ENCODE measurements around the gene ZNF414.
"Not testable (repeated sequence)": the region's sequence is repeated elsewhere in the genome, so short reads cannot be mapped to it uniquely, and the experiment has no call there.

ZNF414 gene, protein sequence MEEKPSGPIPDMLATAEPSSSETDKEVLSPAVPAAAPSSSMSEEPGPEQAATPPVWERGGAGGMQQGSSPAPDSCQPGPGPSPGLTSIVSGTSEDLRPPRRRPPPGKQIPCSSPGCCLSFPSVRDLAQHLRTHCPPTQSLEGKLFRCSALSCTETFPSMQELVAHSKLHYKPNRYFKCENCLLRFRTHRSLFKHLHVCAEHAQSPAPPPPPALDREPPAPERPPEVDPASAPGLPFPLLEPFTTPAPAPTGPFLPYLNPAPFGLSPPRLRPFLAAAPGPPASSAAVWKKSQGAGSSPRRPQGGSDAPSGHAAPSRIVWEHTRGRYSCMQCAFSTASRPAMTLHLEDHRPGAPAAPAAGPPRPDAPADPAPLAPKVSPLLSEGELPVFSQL

DNA sequence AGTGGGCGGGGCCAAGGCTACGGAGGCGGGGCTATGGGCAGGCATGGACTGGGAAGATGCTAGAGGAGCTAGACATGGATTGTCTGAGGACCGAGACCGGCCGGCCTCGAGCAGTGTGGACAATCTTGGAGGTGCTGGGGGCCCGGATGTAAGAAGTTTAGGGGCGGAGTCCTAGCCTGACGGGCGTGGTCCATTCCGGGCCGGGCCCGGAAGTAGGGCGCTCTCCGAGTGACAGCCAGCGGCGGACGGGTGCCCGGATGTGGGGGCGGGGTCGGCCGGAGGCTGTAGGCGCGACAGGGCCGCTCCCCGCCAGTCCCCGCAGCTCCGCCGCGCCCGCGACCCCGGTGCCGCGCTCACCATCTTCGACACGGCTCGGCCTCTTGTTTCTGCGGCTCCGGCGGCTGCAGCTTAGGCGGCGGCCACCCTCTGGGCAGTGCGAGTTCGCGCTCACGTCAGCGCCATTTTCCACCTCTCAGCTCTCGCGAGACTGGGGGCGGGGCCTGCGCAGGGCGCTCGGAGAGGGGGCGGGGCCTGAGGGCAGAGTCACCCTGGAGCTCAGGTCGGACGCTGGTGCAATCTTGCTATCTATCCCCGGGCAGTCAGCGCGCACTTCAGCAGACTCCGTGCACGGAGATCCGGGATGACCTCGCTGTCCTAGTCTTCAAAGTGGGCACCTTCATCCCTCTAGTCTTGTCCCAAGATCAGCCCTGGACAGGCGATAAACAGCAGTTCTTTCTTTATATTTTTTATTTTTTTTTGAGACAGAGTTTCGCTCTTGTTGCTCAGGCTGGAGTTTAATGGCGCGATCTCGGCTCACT is at the start of gene ZNF414:
Gene ZNF414 (minus strand): TSS at position 481 of the 818 bp plus-strand sequence. CDS start 121 bp downstream, at position 360.
- in situ Hi-C loops (cut with MboI; ENCODE audit: low sequenced_read_pairs): no loop called here

GRCh38 chr19:8561075-8561764 is 47.3 kb upstream of the ZNF414 start:
- in situ Hi-C loops (cut with MboI; ENCODE audit: low sequenced_read_pairs): no loop called here

DNA sequence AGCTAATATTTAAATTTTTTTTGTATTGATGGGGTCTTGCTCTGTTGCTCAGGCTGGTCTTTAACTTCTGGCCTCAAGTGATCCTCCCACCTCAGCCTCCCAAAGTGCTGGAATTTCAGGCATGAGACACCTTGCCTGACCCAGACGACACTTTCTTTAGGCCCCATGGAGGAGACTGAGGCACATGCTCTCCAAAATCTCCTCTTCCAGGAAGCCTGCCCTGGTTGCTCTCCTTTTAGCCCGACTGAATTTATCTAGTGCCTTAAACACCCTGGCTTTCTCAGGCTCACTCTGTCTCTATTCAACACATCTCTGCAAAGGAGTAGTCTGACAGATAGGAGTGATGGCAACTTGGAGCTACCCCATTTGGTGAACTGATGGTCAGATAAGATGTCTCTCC is 44.4 kb upstream of the ZNF414 start:
- in situ Hi-C loops (cut with MboI; ENCODE audit: low sequenced_read_pairs): no loop called here

- in situ Hi-C loops (cut with MboI; ENCODE audit: low sequenced_read_pairs): no loop called here
These were observed 43.8 kb upstream of the ZNF414 start for GRCh38 chr19:8557642-8558238.

DNA sequence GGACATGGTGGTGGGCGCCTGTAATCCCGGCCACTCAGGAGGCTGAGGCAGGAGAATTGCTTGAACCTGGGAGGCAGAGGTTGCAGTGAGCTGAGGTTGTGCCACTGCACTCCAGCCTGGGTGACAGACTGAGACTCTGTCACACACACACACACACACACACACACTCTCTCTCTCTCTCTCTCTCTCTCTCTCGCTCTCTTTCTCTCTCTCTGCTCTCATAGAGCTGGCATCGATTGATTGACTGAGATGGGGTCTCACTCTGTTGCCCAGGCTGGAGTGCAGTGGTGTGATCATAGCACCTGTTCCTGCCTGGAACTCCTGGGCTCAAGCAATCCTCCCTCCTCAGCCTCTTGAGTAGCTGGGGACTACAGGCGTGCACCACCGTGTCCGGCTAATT is 39.8 kb upstream of the ZNF414 start:
- in situ Hi-C loops (cut with MboI; ENCODE audit: low sequenced_read_pairs): not testable (repeated sequence)

GRCh38 chr19:8552810-8553209 is 38.8 kb upstream of the ZNF414 start:
- in situ Hi-C loops (cut with MboI; ENCODE audit: low sequenced_read_pairs): no loop called here

GRCh38 chr19:8550070-8550469 is 36.1 kb upstream of the ZNF414 start:
- in situ Hi-C loops (cut with MboI; ENCODE audit: low sequenced_read_pairs): no loop called here

- in situ Hi-C loops (cut with MboI; ENCODE audit: low sequenced_read_pairs): no loop called here
These were observed 31.8 kb upstream of the ZNF414 start for GRCh38 chr19:8545743-8546142.

DNA sequence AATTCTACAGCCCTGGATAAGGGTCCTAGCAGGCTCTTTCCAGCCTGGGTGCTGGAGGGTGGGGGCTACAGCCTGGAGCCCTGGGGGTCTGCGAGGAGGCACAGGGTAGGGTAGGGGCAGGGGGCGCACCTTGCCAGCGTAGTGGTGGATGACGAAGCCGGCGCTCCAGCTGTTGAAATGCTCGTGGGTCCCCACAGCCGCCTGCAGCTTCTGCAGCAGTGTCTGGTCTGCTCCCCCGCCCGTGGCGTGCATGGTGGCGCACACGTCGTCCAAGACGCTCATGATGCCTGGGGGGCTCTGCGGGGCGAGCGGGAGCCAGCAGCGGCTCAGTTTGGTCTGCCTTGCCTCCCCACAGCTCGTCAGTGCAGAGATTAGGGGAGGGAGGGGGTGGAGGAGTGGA is 30.2 kb upstream of the ZNF414 start:
- in situ Hi-C loops (cut with MboI; ENCODE audit: low sequenced_read_pairs): no loop called here

DNA sequence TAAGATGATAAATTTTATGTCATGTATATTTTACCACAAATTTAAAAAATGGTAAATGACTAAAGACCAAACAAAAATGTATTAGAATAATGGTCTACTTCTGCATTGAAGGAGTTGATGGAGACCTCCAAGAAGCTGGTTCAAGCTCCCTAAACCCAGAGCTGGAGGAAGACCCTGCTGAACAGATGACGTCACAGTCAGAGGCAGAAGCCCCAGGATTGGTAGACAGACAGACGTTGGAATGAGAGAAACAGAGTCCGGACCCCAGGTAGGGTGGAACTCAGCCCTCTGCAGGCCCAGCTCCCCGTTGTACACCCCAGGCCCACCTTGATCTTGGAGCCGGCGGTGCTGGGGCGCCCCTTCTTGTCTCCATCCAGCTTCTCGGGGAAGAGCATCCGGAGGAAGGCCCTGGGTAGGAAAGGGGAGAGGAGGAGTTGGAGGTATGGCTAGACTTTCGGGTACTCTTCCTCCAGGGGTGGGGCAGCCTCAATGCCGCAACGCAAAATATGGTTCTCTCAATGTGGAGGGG is 25.7 kb upstream of the ZNF414 start:
- in situ Hi-C loops (cut with MboI; ENCODE audit: low sequenced_read_pairs): no loop called here

GRCh38 chr19:8537099-8537498 is 23.1 kb upstream of the ZNF414 start:
- in situ Hi-C loops (cut with MboI; ENCODE audit: low sequenced_read_pairs): no loop called here

- in situ Hi-C loops (cut with MboI; ENCODE audit: low sequenced_read_pairs): no loop called here
These were observed 22.3 kb upstream of the ZNF414 start for GRCh38 chr19:8536282-8536681.

DNA sequence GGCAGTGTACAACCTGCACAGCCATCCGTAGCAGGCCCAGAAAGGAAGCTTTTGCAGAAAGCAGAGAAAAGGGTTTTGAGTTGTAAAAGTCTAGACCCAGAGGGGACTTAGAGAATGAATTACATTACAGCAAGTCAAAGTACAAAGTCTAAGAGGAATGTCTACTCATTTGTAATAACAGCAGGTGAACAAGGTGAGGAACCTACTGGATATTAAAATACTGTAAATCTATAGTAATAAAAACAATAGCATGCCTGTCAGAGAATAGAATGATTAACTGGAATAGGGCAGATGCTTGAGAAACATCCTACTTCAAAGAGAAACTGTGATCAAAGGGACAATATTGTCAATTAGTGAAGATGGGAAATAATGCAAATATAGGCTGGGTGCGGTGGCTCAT is 18.3 kb upstream of the ZNF414 start:
- in situ Hi-C loops (cut with MboI; ENCODE audit: low sequenced_read_pairs): no loop called here

GRCh38 chr19:8531470-8531869 is 17.5 kb upstream of the ZNF414 start:
- in situ Hi-C loops (cut with MboI; ENCODE audit: low sequenced_read_pairs): no loop called here

DNA sequence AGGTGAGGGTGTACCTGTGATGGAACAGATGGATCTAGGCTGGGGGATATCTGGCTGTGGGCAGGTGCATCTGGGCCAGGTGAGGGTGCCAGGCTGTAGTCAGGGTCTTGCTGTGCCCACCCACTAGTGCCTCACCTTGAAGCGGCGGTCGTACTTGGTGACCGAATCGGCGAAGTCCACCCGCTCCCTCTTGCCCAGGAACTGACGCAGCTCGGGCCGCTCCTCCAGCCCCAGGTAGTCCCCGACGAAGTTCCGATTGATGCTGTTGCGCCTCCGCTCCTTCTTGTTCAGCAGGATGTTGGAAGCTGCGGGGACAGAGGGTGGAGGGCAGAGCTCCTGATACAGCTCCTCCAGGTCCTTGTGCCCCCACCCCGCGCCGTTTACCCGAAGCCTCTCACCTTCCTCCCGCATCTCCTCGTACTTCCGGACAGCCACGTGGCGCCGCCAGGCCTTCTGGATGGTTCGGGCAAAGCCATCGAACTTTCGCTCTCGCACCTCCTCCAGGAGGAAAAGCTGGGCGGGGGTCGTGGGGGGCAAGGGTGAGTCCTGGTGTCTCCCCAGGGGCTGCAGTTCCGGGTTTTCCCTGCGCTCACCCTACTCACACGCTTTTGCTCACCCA is 16.2 kb upstream of the ZNF414 start:
- in situ Hi-C loops (cut with MboI; ENCODE audit: low sequenced_read_pairs): no loop called here

- in situ Hi-C loops (cut with MboI; ENCODE audit: low sequenced_read_pairs): no loop called here
These were observed 15.5 kb upstream of the ZNF414 start for GRCh38 chr19:8529369-8530006.

GRCh38 chr19:8528500-8528899 is 14.5 kb upstream of the ZNF414 start:
- in situ Hi-C loops (cut with MboI; ENCODE audit: low sequenced_read_pairs): no loop called here

DNA sequence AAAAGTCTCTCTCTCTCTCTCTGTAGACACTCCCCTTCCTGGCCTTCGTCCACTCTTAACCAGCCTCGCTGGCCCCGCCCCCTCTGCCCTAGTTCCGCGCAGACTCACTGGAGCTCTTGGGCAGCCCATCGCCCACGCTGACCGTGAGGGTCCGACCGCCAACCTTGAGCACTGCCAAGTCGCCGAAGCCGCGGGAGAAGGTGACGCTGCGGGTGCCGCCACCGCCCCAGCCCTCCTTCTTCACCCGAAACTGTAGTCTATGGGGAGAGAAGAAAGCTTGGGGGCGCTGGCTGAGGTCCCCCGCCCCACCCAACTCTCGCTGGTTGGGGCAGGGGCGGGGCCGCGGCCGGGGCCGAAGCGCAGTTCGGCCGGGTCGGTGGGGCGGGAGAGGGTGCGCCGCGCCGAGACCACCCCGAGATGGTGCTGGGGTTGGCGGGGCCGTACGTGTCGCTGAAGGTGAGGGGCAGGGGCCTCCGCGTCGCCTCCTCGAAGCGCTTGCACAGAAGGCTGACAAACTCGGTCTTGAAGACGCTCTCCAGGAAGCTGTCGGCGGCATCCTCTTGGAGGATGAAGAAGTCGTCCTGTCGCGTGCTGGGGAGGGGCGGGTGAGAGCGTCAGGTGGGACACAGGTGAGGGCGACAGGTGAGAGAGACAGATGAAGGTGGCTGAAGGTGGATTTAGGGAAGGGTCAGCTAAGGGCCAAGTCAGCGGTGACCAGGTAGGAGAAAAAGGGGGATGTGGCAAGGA is 12.6 kb upstream of the ZNF414 start:
- in situ Hi-C loops (cut with MboI; ENCODE audit: low sequenced_read_pairs): no loop called here

DNA sequence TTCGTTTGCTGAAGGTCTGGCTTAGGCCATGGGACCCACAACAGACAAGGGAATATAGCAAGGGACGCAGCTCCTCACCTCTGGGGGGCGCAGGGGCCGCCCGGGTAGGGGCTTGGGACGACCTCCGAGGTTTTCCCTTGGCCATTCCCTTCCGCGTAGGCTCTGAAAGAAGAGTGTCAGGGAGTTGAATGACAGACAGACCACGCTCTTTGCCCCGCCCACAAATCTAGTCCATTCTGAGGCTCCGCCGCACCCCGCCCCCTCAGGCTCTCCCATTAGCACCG is 11.4 kb upstream of the ZNF414 start:
- in situ Hi-C loops (cut with MboI; ENCODE audit: low sequenced_read_pairs): no loop called here

DNA sequence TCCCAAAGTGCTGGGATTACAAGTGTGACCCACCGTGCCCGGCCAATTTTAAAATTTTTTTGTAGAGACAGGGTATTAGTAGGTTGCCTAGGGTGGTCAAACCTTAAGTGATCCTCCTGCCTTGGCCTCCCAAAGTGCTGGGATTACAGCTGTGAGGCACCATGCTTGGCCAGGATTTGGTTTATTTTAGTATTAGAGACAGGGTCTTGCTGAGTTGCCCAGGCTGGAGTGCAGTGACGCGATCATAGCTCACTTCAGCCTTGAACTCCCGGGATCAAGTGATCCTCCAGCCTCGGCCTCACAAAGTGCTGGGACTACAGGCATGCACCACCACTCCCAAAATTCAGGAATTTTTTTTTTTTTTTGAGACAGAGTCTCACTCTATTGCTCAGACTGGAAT is 5.4 kb upstream of the ZNF414 start:
- in situ Hi-C loops (cut with MboI; ENCODE audit: low sequenced_read_pairs): no loop called here

All from HL-60/S4 treated with retinoic acid at 250 ng/mL for 4 days and 3 days (cell line).